Measurements from ENCODE around the gene TRPM3.

The TRPM3 gene

GRCh38 chr9:70563010-70563409 is 558.4 kb downstream of the TRPM3 start:
- Histone ChIP-seq H3K36me3 (replicated peaks) (no peaks in the 10 kb centered on the region), H3K4me3 (ENCODE audit: low read depth, low read length) (no peak overlapping the region), H3K27ac (peak overlapping the region; percentile 78), H3K27me3 (replicated peaks) (no peaks in the 10 kb centered on the region)
- in situ Hi-C loops (cut with HindIII; ENCODE audit: low pct_ligation_motif_present, low sequenced_read_pairs), result no loop called here
- TF ChIP-seq CTCF (IDR thresholded peaks at IDR 0.05; ENCODE audit: low read depth, low read length, missing control alignments), result no peak
- no peak for DNase-seq

- H3K27ac ChIP-seq, result no peak overlapping the region
- no peaks in the 10 kb centered on the region for H3K27me3 ChIP-seq (replicated peaks)
- DNase-seq, result no peak
- in situ Hi-C loops (cut with HindIII; ENCODE audit: low pct_ligation_motif_present, low sequenced_read_pairs), result no loop called here
- no peak for TF ChIP-seq CTCF (IDR thresholded peaks at IDR 0.05; ENCODE audit: low read depth, low read length, missing control alignments)
- no peak overlapping the region for H3K4me3 ChIP-seq (ENCODE audit: low read depth, low read length)
- no peaks in the 10 kb centered on the region for H3K36me3 ChIP-seq (replicated peaks)
Observed at GRCh38 chr9:70561786-70562395, 559.5 kb downstream of the TRPM3 start.

- H3K27me3 ChIP-seq (replicated peaks), result no peaks in the 10 kb centered on the region
- in situ Hi-C loops (cut with HindIII; ENCODE audit: low pct_ligation_motif_present, low sequenced_read_pairs), result no loop called here
- no peaks in the 10 kb centered on the region for H3K36me3 ChIP-seq (replicated peaks)
- H3K4me3 ChIP-seq (ENCODE audit: low read depth, low read length), result no peak overlapping the region
- DNase-seq, result no peak
- H3K27ac ChIP-seq, result no peak overlapping the region
- no peak for TF ChIP-seq CTCF (IDR thresholded peaks at IDR 0.05; ENCODE audit: low read depth, low read length, missing control alignments)
Observed at GRCh38 chr9:70561111-70561510, 560.3 kb downstream of the TRPM3 start.

GRCh38 chr9:70559102-70559501 is 562.3 kb downstream of the TRPM3 start:
- in situ Hi-C loops (cut with HindIII; ENCODE audit: low pct_ligation_motif_present, low sequenced_read_pairs), result no loop called here
- H3K36me3 ChIP-seq (replicated peaks), result no peaks in the 10 kb centered on the region
- DNase-seq, result no peak
- no peak overlapping the region for H3K4me3 ChIP-seq (ENCODE audit: low read depth, low read length)
- no peaks in the 10 kb centered on the region for H3K27me3 ChIP-seq (replicated peaks)
- no peak overlapping the region for H3K27ac ChIP-seq
- TF ChIP-seq CTCF (IDR thresholded peaks at IDR 0.05; ENCODE audit: low read depth, low read length, missing control alignments), result no peak

DNA sequence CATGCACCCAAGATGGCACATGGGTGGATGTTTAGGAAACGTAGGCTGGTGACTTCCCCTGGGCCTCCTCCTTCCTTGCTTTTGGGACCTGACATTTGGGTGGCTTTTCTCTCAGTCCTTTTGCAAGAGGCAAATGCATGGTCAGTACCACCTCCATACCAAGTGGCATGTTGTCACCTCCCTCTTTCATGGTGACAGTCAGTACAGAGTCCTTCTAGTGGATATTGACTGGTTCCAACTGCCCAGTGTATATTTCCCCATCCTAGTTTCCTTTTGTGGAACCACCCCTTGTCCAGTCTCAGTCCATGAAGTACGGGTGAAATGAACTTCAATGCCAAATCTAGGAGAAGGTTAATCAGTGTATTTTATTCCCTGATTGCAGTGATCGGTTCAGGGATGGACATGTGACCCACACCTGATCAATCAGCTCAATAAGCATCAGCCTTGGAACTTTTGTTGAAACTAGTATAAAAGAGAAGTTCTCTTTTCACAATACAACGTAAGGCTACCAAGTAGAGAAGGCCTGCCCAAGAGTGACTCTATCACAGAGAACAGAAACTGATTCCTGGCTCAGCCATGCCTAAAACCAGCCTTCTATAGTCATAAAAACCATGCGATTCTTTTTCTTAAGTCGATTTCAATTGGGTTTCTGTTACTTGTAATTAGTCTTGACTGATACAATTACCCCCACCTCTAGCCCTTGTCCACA is 563.6 kb downstream of the TRPM3 start:
- no peaks in the 10 kb centered on the region for H3K27me3 ChIP-seq (replicated peaks)
- in situ Hi-C loops (cut with HindIII; ENCODE audit: low pct_ligation_motif_present, low sequenced_read_pairs), result no loop called here
- DNase-seq, result no peak

More for the DNA sequence above, 563.6 kb downstream of the TRPM3 start:
- no peak overlapping the region for H3K4me3 ChIP-seq (ENCODE audit: low read depth, low read length)
- H3K27ac ChIP-seq, result no peak overlapping the region
- no peaks in the 10 kb centered on the region for H3K36me3 ChIP-seq (replicated peaks)
- no peak for TF ChIP-seq CTCF (IDR thresholded peaks at IDR 0.05; ENCODE audit: low read depth, low read length, missing control alignments)
